Smooth muscle cell (in vitro differentiated cells): ENCODE results near the gene PCDHGB6. TPM values are rescaled to one million over a fixed set of nuclear protein-coding genes. Genes with fewer than 3 reads are reported as not detected.
A peak's percentile ranks its signal among the peaks of the same experiment; 100 is the strongest.

ENCODE experiments used
- DNase-seq: peaks from one replicate; lab custom pipeline; 2025; ENCODE audit not compliant: unreplicated experiment; lab: John Stamatoyannopoulos, UW
- H2AFZ ChIP-seq: fragments of 200-600 bp; sonication (generic); 2 replicates; pipeline ENCODE4 v1.6.0; 2016; ENCODE audit warnings: antibody characterized with exemption, low read depth, mild to moderate bottlenecking
- H3F3A ChIP-seq: fragments of 200-600 bp; sonication (generic); 2 replicates; pipeline ENCODE4 v1.6.0; 2017; ENCODE audit warnings: antibody characterized with exemption, low read depth
- H3K27ac ChIP-seq: fragments of 200-600 bp; sonication (generic); 2 replicates; pipeline ENCODE4 v1.5.1; 2016; ENCODE audit warnings: low read depth, mild to moderate bottlenecking
- H3K27me3 ChIP-seq: fragments of 200-600 bp; sonication (generic); 2 replicates; pipeline ENCODE4 v1.6.1; 2016; ENCODE audit warnings: low read depth, mild to moderate bottlenecking
- H3K36me3 ChIP-seq: fragments of 200-600 bp; sonication (generic); 2 replicates; pipeline ENCODE4 v1.5.1; 2016; ENCODE audit warnings: low read depth
- H3K4me1 ChIP-seq: fragments of 200-600 bp; sonication (generic); 2 replicates; pipeline ENCODE4 v1.5.1; 2016; ENCODE audit warnings: low read depth
- H3K4me2 ChIP-seq: fragments of 200-600 bp; sonication (generic); 2 replicates; pipeline ENCODE4 v1.6.0; 2016; ENCODE audit warnings: mild to moderate bottlenecking
- H3K4me3 ChIP-seq: fragments of 200-600 bp; sonication (generic); 2 replicates; pipeline ENCODE4 v1.5.1; 2016; ENCODE audit warnings: mild to moderate bottlenecking
- H3K79me2 ChIP-seq: fragments of 200-600 bp; sonication (generic); 2 replicates; pipeline ENCODE4 v1.6.0; 2016; ENCODE audit warnings: low read depth, mild to moderate bottlenecking
- H3K9ac ChIP-seq: fragments of 200-600 bp; sonication (generic); 2 replicates; pipeline ENCODE4 v1.6.0; 2016; ENCODE audit warnings: low read depth
- H3K9me3 ChIP-seq: fragments of 200-600 bp; sonication (generic); replicated peaks from 2 replicates; pipeline ENCODE4 v1.5.1; 2016; ENCODE audit warnings: low read depth
- H4K20me1 ChIP-seq: fragments of 200-600 bp; sonication (generic); 2 replicates; pipeline ENCODE4 v1.6.0; 2016; ENCODE audit warnings: low read depth
- WGBS: methylation state at CpG from one replicate; pipeline ENCODE4 v1.1.7; 2016; ENCODE audit warnings: low lambda C conversion rate; 5-methylcytosine and 5-hydroxymethylcytosine counted together
- polyA plus RNA-seq: library from polyadenylated mRNA; unstranded; fragments of >200 nt; fragmentation: Nextera tagmentation; extraction: Ambion mirVana; gene quantifications from 2 replicates; pipeline ENCODE4 v1.2.1, GENCODE V29; 2016
- total RNA-seq: library from RNA; depleted of rRNA; stranded (reverse); fragments of >200 nt; gene quantifications from 2 replicates; pipeline ENCODE4 v1.2.3, GENCODE V29; 2014
- TF ChIP-seq, protein P1 (sequence below): fragments of 200-600 bp; sonication (generic); IDR thresholded peaks from 2 replicates; pipeline ENCODE4 v1.5.1; 2017; ENCODE audit warnings: borderline replicate concordance, mild to moderate bottlenecking, antibody characterized with exemption; ENCODE audit not compliant: insufficient read depth, poor library complexity, severe bottlenecking

The PCDHGB6 gene
- total and polyA plus RNA-seq, 2 experiments from 2014 or later = 12.3 to 17.1 TPM

DNA sequence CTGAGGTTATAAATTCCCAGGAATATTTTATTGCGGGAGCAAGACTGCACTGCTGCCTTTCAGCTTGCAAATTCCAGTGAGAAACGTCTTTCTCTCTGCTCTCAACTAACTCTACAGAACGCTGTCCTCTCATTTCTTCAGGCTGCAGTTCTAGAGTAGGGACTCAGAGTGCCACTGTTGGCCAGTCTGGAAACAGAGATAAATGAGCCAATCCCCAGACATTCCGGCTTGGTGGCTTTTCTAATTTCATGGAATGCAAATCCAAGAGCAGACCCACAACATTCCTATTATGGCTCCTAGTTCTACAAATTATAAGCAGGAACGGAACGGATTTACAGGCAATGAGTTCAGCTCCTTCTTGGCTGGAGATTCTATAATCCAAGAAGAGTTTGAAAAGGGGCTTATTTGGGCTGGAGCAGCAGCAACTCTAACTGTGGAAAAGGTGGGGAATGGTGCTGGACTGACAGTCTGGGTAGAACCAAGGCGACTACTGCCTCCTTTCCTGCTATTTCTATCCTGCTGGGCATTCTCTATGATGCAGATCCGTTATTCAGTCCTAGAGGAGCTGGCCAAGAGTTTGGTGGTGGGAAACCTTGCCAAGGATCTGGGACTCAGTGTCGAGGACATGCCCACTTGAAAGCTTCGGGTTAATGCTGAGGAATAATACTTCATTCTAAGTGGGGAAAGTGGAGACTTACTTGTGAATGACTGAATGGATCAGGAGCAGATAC lies 31.8 kb downstream of the PCDHGB6 start:
- Histone ChIP-seq H3K27me3 (no peaks in the 10 kb centered on the region), H3K4me2 (no peak overlapping the region), H2AFZ (no peak overlapping the region), H3F3A (no peaks in the 10 kb centered on the region), H3K9ac (no peak overlapping the region), H3K27ac (no peak overlapping the region), H4K20me1 (no peaks in the 10 kb centered on the region), H3K4me1 (no peaks in the 10 kb centered on the region), H3K9me3 (no peaks in the 10 kb centered on the region), H3K79me2 (peaks cover 21% of the 10 kb centered on the region), H3K4me3 (no peak overlapping the region), H3K36me3 (no peaks in the 10 kb centered on the region)
- WGBS = 67% methylated on average over 10 of the region's 10 CpGs
- no peak for DNase-seq
- TF ChIP-seq, protein P1, sequence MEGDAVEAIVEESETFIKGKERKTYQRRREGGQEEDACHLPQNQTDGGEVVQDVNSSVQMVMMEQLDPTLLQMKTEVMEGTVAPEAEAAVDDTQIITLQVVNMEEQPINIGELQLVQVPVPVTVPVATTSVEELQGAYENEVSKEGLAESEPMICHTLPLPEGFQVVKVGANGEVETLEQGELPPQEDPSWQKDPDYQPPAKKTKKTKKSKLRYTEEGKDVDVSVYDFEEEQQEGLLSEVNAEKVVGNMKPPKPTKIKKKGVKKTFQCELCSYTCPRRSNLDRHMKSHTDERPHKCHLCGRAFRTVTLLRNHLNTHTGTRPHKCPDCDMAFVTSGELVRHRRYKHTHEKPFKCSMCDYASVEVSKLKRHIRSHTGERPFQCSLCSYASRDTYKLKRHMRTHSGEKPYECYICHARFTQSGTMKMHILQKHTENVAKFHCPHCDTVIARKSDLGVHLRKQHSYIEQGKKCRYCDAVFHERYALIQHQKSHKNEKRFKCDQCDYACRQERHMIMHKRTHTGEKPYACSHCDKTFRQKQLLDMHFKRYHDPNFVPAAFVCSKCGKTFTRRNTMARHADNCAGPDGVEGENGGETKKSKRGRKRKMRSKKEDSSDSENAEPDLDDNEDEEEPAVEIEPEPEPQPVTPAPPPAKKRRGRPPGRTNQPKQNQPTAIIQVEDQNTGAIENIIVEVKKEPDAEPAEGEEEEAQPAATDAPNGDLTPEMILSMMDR = peak; percentile 28

DNA sequence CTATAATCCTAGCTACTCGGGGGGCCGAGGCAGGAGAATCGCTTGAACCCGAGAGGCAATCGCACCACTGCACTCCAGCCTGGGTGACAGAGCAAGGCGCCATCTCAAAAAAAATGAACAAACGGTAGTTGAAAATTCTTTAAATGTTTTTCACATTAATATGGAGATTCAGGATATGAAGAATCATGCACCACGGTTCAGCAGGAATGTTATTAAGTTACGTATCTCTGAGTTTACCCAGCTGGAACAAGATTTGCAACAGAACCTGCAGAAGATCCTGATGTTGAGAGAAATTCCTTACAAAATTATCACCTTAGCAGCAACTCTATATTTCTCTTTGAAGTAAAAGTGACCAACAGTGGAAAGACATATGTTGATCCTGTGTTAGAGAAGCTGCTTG lies 32.5 kb downstream of the PCDHGB6 start:
- Histone ChIP-seq H3K9me3 (no peaks in the 10 kb centered on the region), H4K20me1 (no peaks in the 10 kb centered on the region), H3K27ac (no peak overlapping the region), H3K27me3 (no peaks in the 10 kb centered on the region), H3K79me2 (peaks cover 26% of the 10 kb centered on the region), H3F3A (no peaks in the 10 kb centered on the region), H3K36me3 (no peaks in the 10 kb centered on the region), H3K4me2 (no peak overlapping the region), H2AFZ (no peak overlapping the region), H3K4me1 (no peaks in the 10 kb centered on the region), H3K4me3 (no peak overlapping the region), H3K9ac (no peak overlapping the region)
- WGBS = over 99% methylated on average over 9 of the region's 9 CpGs
- TF ChIP-seq, protein P1 = no peak
- no peak for DNase-seq

DNA sequence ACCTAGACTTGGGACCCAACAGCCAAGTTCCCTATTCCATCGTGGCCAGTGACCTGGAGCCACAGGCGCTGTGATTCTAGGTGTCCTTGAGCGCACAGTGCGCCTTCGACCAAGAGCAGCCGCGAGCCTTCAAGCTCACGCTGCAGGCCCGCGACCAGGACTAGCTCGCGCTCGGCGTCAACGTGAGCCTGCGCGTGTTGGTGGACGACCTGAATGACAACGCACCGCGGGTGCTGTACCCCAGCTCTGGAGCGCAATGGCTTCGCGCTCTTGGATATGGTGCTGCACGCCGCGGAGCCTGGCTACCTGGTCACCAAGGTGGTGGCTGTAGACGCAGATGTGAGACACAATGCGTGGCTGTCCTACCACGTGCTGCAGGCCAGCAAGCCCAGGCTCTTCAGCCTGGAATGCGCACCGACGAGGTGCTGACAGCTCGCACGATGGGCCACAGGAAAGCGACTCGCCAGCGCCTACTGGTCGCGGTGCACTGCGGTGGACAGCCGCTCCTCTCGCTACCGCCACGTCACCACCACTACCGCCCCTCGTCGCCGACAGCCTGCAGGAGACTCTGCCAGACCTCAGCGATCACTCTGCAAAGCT lies 33.9 kb downstream of the PCDHGB6 start:
- no peak overlapping the region for H3K4me3 ChIP-seq
- WGBS = 96% methylated on average over 50 of the region's 50 CpGs
- H3K4me2 ChIP-seq = no peak overlapping the region
- TF ChIP-seq, protein P1 = no peak
- no peaks in the 10 kb centered on the region for H3F3A ChIP-seq
- H3K4me1 ChIP-seq = no peaks in the 10 kb centered on the region
- no peaks in the 10 kb centered on the region for H3K9me3 ChIP-seq
- no peaks in the 10 kb centered on the region for H3K27me3 ChIP-seq
- H3K9ac ChIP-seq = no peak overlapping the region
- no peak overlapping the region for H3K27ac ChIP-seq
- peaks cover 40% of the 10 kb centered on the region for H3K79me2 ChIP-seq
- no peak overlapping the region for H2AFZ ChIP-seq
- H4K20me1 ChIP-seq = no peaks in the 10 kb centered on the region
- H3K36me3 ChIP-seq = no peaks in the 10 kb centered on the region
- DNase-seq = no peak

Other genes with a start within 250 kb of the PCDHGB6 start
Only the 30 nearest of the 37 such genes appear.
- gene PCDHB10, start 215.7 kb upstream of the PCDHGB6 start, total RNA-seq = 6.4 and 7.4 TPM in 2 replicates
- gene PCDHB10, start 215.7 kb upstream of the PCDHGB6 start, polyA plus RNA-seq = 3.3 and 3.4 TPM in 2 replicates
- gene PCDHB11, start 208.4 kb upstream of the PCDHGB6 start, total RNA-seq = 1.8 and 2.1 TPM in 2 replicates
- 0.61 and 1.7 TPM in 2 replicates for gene PCDHB11, start 208.4 kb upstream of the PCDHGB6 start, polyA plus RNA-seq
- gene PCDHB12, start 199.3 kb upstream of the PCDHGB6 start, total RNA-seq = 2.9 and 3.6 TPM in 2 replicates
- 0.57 and 1.0 TPM in 2 replicates for gene PCDHB12, start 199.3 kb upstream of the PCDHGB6 start, polyA plus RNA-seq
- gene PCDHB13, start 194.1 kb upstream of the PCDHGB6 start, total RNA-seq = 4.4 and 8.3 TPM in 2 replicates
- gene PCDHB13, start 194.1 kb upstream of the PCDHGB6 start, polyA plus RNA-seq = 1.8 and 2.6 TPM in 2 replicates
- gene PCDHB14, start 184.7 kb upstream of the PCDHGB6 start, total RNA-seq = 7.8 and 9.1 TPM in 2 replicates
- 2.6 and 4.6 TPM in 2 replicates for gene PCDHB14, start 184.7 kb upstream of the PCDHGB6 start, polyA plus RNA-seq
- gene PCDHB15, start 162.6 kb upstream of the PCDHGB6 start, total RNA-seq = 3.9 and 4.2 TPM in 2 replicates
- gene PCDHB15, start 162.6 kb upstream of the PCDHGB6 start, polyA plus RNA-seq = 1.8 and 2.1 TPM in 2 replicates
- not detected in 2 replicates for gene SLC25A2, start 104.0 kb upstream of the PCDHGB6 start, total RNA-seq
- 0.15 TPM in 1 of 2 replicates, not detected in the other for gene SLC25A2, start 104.0 kb upstream of the PCDHGB6 start, polyA plus RNA-seq
- gene TAF7, start 87.2 kb upstream of the PCDHGB6 start, total RNA-seq = 83.0 and 94.5 TPM in 2 replicates
- gene TAF7, start 87.2 kb upstream of the PCDHGB6 start, polyA plus RNA-seq = 85.9 and 105 TPM in 2 replicates
- gene PCDHGA1, start 77.5 kb upstream of the PCDHGB6 start, total RNA-seq = 0.58 and 0.63 TPM in 2 replicates
- gene PCDHGA1, start 77.5 kb upstream of the PCDHGB6 start, polyA plus RNA-seq = 0.05 TPM in 1 of 2 replicates, not detected in the other
- gene PCDHGA2, start 69.3 kb upstream of the PCDHGB6 start, total RNA-seq = 0.04 TPM in 1 of 2 replicates, not detected in the other
- gene PCDHGA2, start 69.3 kb upstream of the PCDHGB6 start, polyA plus RNA-seq = not detected in 2 replicates
- gene PCDHGA3, start 64.2 kb upstream of the PCDHGB6 start, total RNA-seq = not detected in 2 replicates
- gene PCDHGA3, start 64.2 kb upstream of the PCDHGB6 start, polyA plus RNA-seq = not detected in 2 replicates
- 0.27 and 0.81 TPM in 2 replicates for gene PCDHGB1, start 57.9 kb upstream of the PCDHGB6 start, total RNA-seq
- 0.40 TPM in 1 of 2 replicates, not detected in the other for gene PCDHGB1, start 57.9 kb upstream of the PCDHGB6 start, polyA plus RNA-seq
- 0.58 and 1.1 TPM in 2 replicates for gene PCDHGA4, start 53.0 kb upstream of the PCDHGB6 start, total RNA-seq
- gene PCDHGA4, start 53.0 kb upstream of the PCDHGB6 start, polyA plus RNA-seq = not detected in 2 replicates
- gene PCDHGB2, start 48.0 kb upstream of the PCDHGB6 start, total RNA-seq = 0.18 and 1.1 TPM in 2 replicates
- not detected in 2 replicates for gene PCDHGB2, start 48.0 kb upstream of the PCDHGB6 start, polyA plus RNA-seq
- gene PCDHGA5, start 43.9 kb upstream of the PCDHGB6 start, total RNA-seq = 0.09 and 0.22 TPM in 2 replicates
- 0.13 TPM in 1 of 2 replicates, not detected in the other for gene PCDHGA5, start 43.9 kb upstream of the PCDHGB6 start, polyA plus RNA-seq
- gene PCDHGB3, start 37.8 kb upstream of the PCDHGB6 start, total RNA-seq = 0.40 TPM in 1 of 2 replicates, not detected in the other
- not detected in 2 replicates for gene PCDHGB3, start 37.8 kb upstream of the PCDHGB6 start, polyA plus RNA-seq
- 0.09 and 0.27 TPM in 2 replicates for gene PCDHGA6, start 34.1 kb upstream of the PCDHGB6 start, total RNA-seq
- gene PCDHGA6, start 34.1 kb upstream of the PCDHGB6 start, polyA plus RNA-seq = not detected in 2 replicates
- gene PCDHGA7, start 25.3 kb upstream of the PCDHGB6 start, total RNA-seq = 0.09 and 0.27 TPM in 2 replicates
- gene PCDHGA7, start 25.3 kb upstream of the PCDHGB6 start, polyA plus RNA-seq = not detected in 2 replicates
- 37.1 and 43.1 TPM in 2 replicates for gene PCDHGB4, start 20.3 kb upstream of the PCDHGB6 start, total RNA-seq
- gene PCDHGB4, start 20.3 kb upstream of the PCDHGB6 start, polyA plus RNA-seq = 20.0 and 27.5 TPM in 2 replicates
- gene PCDHGA8, start 15.4 kb upstream of the PCDHGB6 start, total RNA-seq = 3.2 and 3.3 TPM in 2 replicates
- 0.25 and 0.89 TPM in 2 replicates for gene PCDHGA8, start 15.4 kb upstream of the PCDHGB6 start, polyA plus RNA-seq
- gene PCDHGB5, start 10.1 kb upstream of the PCDHGB6 start, total RNA-seq = 3.2 and 3.3 TPM in 2 replicates
- 0.90 and 4.2 TPM in 2 replicates for gene PCDHGB5, start 10.1 kb upstream of the PCDHGB6 start, polyA plus RNA-seq
- 2.9 and 4.0 TPM in 2 replicates for gene PCDHGA9, start 5.2 kb upstream of the PCDHGB6 start, total RNA-seq
- gene PCDHGA9, start 5.2 kb upstream of the PCDHGB6 start, polyA plus RNA-seq = 0.08 and 0.23 TPM in 2 replicates
- 24.6 and 24.7 TPM in 2 replicates for gene PCDHGA10, start 5.0 kb downstream of the PCDHGB6 start, total RNA-seq
- 10.9 and 11.1 TPM in 2 replicates for gene PCDHGA10, start 5.0 kb downstream of the PCDHGB6 start, polyA plus RNA-seq
- gene PCDHGB7, start 9.7 kb downstream of the PCDHGB6 start, total RNA-seq = 25.3 and 37.5 TPM in 2 replicates
- gene PCDHGB7, start 9.7 kb downstream of the PCDHGB6 start, polyA plus RNA-seq = 21.3 and 24.6 TPM in 2 replicates
- gene PCDHGA11, start 13.0 kb downstream of the PCDHGB6 start, total RNA-seq = 8.7 and 13.2 TPM in 2 replicates
- gene PCDHGA11, start 13.0 kb downstream of the PCDHGB6 start, polyA plus RNA-seq = 7.9 and 8.0 TPM in 2 replicates
- gene PCDHGA12, start 22.5 kb downstream of the PCDHGB6 start, total RNA-seq = 1.7 and 4.5 TPM in 2 replicates
- 0.42 and 0.86 TPM in 2 replicates for gene PCDHGA12, start 22.5 kb downstream of the PCDHGB6 start, polyA plus RNA-seq
- gene PCDHGC3, start 67.9 kb downstream of the PCDHGB6 start, total RNA-seq = 38.2 and 50.3 TPM in 2 replicates
- 98.4 and 111 TPM in 2 replicates for gene PCDHGC3, start 67.9 kb downstream of the PCDHGB6 start, polyA plus RNA-seq
- 1.2 and 3.8 TPM in 2 replicates for gene PCDHGC4, start 77.0 kb downstream of the PCDHGB6 start, total RNA-seq
- gene PCDHGC4, start 77.0 kb downstream of the PCDHGB6 start, polyA plus RNA-seq = 0.12 and 0.16 TPM in 2 replicates
- gene PCDHGC5, start 81.1 kb downstream of the PCDHGB6 start, total RNA-seq = 1.8 and 3.4 TPM in 2 replicates
- gene PCDHGC5, start 81.1 kb downstream of the PCDHGB6 start, polyA plus RNA-seq = 1.5 and 3.3 TPM in 2 replicates
- gene DIAPH1, start 211.0 kb downstream of the PCDHGB6 start, total RNA-seq = 25.2 and 26.7 TPM in 2 replicates
- gene DIAPH1, start 211.0 kb downstream of the PCDHGB6 start, polyA plus RNA-seq = 15.4 and 34.7 TPM in 2 replicates